HFF-Myc (cell line): Measurements from ENCODE around the gene CARHSP1.

Experiments used
- DNase-seq: peaks from one replicate; pipeline ENCODE4 v3.0.0-alpha.2; 2011; ENCODE audit warnings: low read depth; ENCODE audit errors: extremely low read depth
- H3K4me3 ChIP-seq: replicated peaks from 2 replicates; pipeline ENCODE4 v1.5.1; 2011; ENCODE audit warnings: low read depth, mild to moderate bottlenecking, control low read depth, low read length
- TF ChIP-seq, protein P1 (sequence below): IDR thresholded peaks from 2 replicates; pipeline ENCODE4 v1.5.1; 2012; ENCODE audit warnings: mild to moderate bottlenecking, low read depth, low read length, control low read depth; ENCODE audit errors: missing control alignments

Gene CARHSP1

DNA sequence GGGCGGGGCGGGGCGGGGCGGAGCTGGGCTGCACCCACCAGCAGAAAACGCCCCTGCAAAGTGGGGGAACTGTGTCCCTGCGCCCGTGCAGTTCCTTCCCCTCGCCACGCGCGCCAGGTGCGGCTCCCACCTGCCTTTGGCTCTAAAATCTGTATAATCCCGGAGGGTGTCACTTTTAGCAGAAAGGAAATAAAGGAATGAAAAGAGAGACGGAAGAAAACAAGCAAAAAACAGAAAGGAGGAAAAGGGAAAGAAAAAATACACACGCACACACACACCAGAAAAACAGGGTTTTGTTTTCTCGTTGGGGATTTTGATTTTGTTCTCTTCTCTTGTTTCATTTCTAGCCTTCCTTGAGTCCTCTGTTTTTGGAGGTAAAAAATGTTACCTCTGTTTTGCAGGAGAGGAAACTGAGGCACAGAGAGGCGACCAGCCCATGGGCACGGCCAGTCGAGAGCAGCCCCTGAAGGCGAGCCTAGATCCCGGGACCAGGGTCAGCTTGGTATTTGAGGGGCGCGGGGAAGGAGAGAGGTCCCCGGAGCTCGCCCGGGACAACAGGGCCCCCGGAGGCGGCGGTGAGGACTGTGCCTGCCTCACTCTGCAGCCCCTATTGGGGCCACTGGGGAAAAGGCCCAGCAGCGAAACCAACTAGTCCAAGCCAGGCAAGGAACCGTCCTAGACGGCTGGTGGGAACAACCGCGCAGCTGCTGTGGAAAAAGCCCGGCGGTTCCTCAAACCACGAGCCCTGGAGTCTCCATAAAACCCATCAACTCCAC, 594 bp upstream of the CARHSP1 start:
- H3K4me3 ChIP-seq: peak overlapping the region; percentile 24
- no peak for DNase-seq
- TF ChIP-seq, protein P1, sequence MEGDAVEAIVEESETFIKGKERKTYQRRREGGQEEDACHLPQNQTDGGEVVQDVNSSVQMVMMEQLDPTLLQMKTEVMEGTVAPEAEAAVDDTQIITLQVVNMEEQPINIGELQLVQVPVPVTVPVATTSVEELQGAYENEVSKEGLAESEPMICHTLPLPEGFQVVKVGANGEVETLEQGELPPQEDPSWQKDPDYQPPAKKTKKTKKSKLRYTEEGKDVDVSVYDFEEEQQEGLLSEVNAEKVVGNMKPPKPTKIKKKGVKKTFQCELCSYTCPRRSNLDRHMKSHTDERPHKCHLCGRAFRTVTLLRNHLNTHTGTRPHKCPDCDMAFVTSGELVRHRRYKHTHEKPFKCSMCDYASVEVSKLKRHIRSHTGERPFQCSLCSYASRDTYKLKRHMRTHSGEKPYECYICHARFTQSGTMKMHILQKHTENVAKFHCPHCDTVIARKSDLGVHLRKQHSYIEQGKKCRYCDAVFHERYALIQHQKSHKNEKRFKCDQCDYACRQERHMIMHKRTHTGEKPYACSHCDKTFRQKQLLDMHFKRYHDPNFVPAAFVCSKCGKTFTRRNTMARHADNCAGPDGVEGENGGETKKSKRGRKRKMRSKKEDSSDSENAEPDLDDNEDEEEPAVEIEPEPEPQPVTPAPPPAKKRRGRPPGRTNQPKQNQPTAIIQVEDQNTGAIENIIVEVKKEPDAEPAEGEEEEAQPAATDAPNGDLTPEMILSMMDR: no peak

DNA sequence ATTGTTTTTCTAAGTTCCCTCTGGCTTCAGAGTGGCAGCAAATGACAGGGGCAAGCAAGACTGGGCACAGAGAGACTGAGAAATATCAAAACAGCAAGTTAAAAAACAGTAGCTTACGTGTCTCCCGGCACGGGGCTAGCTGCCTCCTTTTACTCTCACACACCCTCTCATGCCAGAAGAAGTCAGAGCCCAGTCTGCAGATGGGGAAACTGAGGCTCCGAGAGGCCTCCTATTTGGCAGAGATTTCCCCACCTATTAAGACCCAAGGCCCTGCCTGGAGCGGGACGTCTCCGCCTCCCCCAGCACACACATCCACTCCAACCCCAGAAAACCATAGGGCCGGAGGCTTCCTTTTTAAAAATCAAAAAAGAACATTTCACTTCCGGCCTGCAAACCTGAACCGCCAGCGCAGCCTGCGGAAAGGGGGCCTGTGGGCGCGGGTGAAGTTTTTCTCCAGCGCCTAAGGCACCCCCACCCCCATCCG, 832 bp downstream of the CARHSP1 start:
- DNase-seq: no peak

DNA sequence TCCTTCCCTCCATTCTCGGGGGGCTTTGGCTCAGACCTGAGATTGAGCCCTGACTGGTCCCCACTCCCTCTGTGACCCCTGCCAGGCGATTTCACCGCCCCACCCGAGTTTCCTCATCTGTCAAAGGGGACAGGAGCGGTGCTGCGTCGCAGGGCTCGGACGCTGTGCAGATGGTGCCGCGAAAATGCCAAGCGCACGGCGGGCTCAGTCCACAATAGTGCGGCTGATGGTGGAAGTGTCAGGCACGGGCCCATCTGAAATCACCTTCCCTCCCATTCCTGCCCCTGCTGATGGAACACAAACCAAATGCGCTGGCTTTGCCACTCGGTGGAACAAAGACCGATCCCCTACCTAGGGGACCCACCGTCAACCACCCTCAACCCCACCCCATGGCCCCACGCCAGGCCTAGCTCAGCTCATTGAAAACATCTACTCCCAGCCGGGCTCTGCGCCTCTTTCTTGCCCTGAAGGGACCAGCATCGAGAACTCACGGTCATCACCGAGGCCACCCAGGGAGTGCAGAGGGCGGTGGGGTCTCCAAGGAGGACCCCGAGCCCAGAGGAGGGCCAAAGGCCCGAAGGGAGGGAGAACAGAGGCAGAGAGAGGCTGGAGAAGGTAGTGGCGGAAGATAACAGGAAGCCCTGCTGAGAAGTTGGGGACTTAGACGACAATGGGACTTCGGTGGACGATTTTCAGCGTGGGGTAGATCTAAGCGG, 1.4 kb downstream of the CARHSP1 start:
- H3K4me3 ChIP-seq: peak overlapping the region; percentile 56
- DNase-seq: no peak
- TF ChIP-seq, protein P1: no peak

More for the DNA sequence above, 832 bp downstream of the CARHSP1 start:
- H3K4me3 ChIP-seq: peak overlapping the region; percentile 56
- TF ChIP-seq, protein P1: no peak

DNA sequence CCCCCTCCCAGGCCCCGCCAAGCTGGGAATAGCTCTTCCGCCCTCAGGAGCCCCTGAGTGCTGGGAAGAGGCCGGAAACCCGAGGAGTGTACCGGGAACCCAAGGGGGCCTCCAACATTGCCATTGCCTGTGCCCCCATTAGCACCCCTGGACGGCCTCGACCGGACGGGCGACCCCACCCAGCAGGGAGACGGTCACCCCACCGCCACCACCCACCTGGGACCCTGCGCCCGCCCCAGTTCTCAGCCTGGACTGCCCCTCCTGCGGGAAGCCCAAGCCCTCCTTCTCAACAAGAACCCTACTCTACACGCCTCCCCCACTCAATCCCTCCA, 2.0 kb downstream of the CARHSP1 start:
- peak overlapping the region; percentile 56 for H3K4me3 ChIP-seq
- TF ChIP-seq, protein P1: no peak
- no peak for DNase-seq

DNA sequence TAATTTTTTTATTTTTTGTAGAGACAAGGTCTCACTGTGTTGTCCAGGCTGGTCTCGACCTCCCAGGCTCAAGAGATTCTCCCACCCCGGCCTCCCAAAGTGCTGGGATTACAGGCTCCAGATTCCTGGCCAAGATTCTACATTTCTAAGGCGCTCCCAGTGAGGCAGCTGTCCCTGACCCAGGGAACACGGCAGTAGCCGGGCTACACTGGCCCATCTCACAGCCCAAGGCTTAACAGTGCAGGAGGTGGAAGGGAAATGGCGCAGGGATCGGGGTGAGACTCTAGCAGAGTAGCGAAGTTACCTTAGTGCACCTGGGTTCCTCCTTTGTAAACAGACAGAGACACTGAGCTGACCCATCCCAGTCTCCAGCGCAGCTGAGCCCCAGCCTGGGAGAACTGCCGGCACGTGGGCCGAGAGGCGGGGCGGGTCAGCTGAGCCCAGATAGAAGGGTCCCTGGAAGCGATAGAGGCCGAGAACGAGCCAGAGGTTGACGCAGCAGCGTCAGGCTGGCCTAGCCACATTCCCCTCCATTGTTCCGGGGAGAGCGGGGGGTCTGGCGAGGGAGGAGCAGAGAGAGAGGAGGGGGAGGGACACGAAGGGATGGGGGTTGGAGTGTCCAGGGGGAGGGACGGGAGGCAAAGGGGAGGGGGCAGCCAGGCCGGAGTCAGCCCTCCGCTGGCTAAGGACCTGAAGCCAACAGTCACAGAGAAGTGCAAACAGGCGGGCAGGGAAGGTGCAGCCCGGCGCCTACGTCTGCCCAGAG, 2.5 kb downstream of the CARHSP1 start:
- peak overlapping the region; percentile 56 for H3K4me3 ChIP-seq
- DNase-seq: no peak
- TF ChIP-seq, protein P1: no peak

DNA sequence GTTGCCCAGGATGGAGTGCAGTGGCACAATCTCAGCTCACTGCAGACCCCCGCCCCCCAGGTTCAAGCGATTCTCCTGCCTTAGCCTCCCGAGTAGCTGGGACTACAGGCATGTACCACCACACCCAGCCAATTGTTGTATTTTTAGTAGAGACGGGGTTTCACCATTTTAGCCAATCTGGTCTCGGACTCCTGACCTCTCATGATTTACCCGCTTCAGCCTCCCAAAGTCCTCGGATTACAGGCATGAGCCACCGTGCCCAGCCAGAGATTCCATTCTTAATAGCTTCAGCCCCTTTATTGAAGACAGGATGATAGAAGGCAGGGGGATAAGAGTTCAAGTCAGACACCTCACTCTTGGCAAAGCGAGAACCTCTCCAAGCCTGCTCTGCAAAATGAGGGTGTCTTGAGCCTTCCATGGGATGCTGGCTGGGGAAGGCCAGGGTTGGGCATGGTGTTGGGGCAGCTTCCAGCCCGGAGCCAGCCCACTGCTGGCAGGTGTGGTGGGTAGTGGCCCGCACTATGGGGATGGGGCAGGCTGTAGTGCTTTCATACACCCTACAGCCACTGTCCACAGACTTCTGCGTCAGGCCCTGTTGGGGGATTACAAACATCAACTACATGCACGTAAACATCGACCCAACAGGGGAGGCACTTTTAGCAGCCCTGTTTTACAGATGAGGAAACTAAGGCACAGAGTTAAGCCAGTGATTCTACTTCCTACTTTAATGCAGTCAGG, 3.5 kb downstream of the CARHSP1 start:
- no peak overlapping the region for H3K4me3 ChIP-seq
- no peak for DNase-seq
- TF ChIP-seq, protein P1: no peak
